ENCODE results near the gene NHEJ1. TPM values are rescaled to one million over a fixed set of nuclear protein-coding genes. Genes with fewer than 3 reads are reported as not detected.

NHEJ1 gene
- total and polyA plus RNA-seq, 2 of the 13 experiments (the other 11 are each of a cell fraction or from before 2014, with no cell fraction given), result 30.0 to 30.7 TPM

DNA sequence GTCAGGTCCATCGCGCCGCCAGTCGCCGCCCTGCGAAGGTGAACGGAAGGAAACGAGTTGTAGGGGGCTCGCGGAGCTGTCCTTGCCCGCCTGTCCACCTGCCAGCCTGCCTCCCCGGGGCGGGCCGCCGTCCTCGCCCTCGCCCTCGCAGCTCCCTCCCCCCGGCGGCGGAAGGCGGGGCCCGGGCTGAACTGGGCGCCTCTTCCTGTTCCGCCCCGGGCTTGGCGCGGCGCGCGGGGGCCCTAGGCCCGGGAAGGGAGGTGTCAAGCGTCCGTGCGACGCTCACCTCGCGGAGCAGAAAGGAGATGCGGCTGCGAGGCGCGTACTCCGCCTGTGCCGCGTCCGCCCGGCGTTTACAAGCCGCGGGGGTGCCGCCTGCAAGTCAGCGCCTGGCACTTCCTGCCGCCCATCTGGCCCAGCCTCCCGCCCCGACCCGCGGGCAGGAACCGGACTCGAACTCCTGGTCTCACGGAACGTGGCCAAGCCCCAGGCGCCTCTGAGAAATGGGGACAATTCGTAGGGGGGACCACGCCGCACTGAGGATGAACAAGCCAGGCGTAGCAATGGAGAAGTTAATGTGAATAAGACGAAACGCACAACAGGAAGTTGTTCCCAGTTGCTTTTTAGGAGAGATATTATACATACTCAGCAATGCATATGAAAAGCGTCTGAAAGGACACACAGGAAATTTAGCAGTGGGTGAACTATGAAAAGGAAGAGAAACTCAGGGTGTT is 16.4 kb upstream of the NHEJ1 start, which contains the start of gene CNPPD1 (continued):
- no peak for TF ChIP-seq ZNF326 (CRISPR knock-in tag; IDR thresholded peaks at IDR 0.05; ENCODE audit: borderline replicate concordance)
- no peak; the same call in none of the 2 replicates for TF ChIP-seq ESRRA (CRISPR knock-in tag; IDR thresholded peaks at IDR 0.05; ENCODE audit: low read depth)
- peak; percentile 82 for TF ChIP-seq CHCHD3 (CRISPR knock-in tag; IDR thresholded peaks at IDR 0.05)
- peak; percentile 91 for TF ChIP-seq RELA (CRISPR knock-in tag; IDR thresholded peaks at IDR 0.05)
- TF ChIP-seq THAP7 (CRISPR knock-in tag; IDR thresholded peaks at IDR 0.05), result peak; percentile 95
- TF ChIP-seq ZFY (CRISPR knock-in tag; IDR thresholded peaks at IDR 0.05), result peak; percentile 96
- peak; percentile 96; the same call in 1 of the 2 replicates for TF ChIP-seq ZNF580 (CRISPR knock-in tag; IDR thresholded peaks at IDR 0.05; ENCODE audit: borderline replicate concordance, low read depth)
- TF ChIP-seq MTA1 (CRISPR knock-in tag; IDR thresholded peaks at IDR 0.05; ENCODE audit: borderline replicate concordance), result peak; percentile 86; the same call in 1 of the 2 replicates
- peak; percentile 91 for TF ChIP-seq THAP11 (CRISPR knock-in tag; IDR thresholded peaks at IDR 0.05)
- no peak for TF ChIP-seq SCMH1 (CRISPR knock-in tag; IDR thresholded peaks at IDR 0.05; ENCODE audit: borderline replicate concordance)
- no peak for TF ChIP-seq MBNL3 (CRISPR knock-in tag; conservative IDR thresholded peaks at IDR 0.05)
- TF ChIP-seq YEATS2 (CRISPR knock-in tag; IDR thresholded peaks at IDR 0.05; ENCODE audit: borderline replicate concordance), result peak; percentile 46; the same call in 1 of the 2 replicates
- TF ChIP-seq FOXO1 (CRISPR knock-in tag; IDR thresholded peaks at IDR 0.05), result peak; percentile 84
- no peak; the same call in 1 of the 2 replicates for TF ChIP-seq CHD2 (IDR thresholded peaks at IDR 0.05; ENCODE audit: low read depth, low read length)
- TF ChIP-seq ONECUT2 (CRISPR knock-in tag; IDR thresholded peaks at IDR 0.05), result peak; percentile 53; the same call in 1 of the 2 replicates
- TF ChIP-seq, protein P1, sequence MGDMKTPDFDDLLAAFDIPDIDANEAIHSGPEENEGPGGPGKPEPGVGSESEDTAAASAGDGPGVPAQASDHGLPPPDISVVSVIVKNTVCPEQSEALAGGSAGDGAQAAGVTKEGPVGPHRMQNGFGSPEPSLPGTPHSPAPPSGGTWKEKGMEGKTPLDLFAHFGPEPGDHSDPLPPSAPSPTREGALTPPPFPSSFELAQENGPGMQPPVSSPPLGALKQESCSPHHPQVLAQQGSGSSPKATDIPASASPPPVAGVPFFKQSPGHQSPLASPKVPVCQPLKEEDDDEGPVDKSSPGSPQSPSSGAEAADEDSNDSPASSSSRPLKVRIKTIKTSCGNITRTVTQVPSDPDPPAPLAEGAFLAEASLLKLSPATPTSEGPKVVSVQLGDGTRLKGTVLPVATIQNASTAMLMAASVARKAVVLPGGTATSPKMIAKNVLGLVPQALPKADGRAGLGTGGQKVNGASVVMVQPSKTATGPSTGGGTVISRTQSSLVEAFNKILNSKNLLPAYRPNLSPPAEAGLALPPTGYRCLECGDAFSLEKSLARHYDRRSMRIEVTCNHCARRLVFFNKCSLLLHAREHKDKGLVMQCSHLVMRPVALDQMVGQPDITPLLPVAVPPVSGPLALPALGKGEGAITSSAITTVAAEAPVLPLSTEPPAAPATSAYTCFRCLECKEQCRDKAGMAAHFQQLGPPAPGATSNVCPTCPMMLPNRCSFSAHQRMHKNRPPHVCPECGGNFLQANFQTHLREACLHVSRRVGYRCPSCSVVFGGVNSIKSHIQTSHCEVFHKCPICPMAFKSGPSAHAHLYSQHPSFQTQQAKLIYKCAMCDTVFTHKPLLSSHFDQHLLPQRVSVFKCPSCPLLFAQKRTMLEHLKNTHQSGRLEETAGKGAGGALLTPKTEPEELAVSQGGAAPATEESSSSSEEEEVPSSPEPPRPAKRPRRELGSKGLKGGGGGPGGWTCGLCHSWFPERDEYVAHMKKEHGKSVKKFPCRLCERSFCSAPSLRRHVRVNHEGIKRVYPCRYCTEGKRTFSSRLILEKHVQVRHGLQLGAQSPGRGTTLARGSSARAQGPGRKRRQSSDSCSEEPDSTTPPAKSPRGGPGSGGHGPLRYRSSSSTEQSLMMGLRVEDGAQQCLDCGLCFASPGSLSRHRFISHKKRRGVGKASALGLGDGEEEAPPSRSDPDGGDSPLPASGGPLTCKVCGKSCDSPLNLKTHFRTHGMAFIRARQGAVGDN (CRISPR knock-in tag; IDR thresholded peaks at IDR 0.05), result peak; percentile 99
- no peak for TF ChIP-seq GTF2F1 (IDR thresholded peaks at IDR 0.05; ENCODE audit: low read length)
- TF ChIP-seq TEAD2 (CRISPR knock-in tag; IDR thresholded peaks at IDR 0.05), result peak; percentile 80
- TF ChIP-seq AKAP8 (CRISPR knock-in tag; IDR thresholded peaks at IDR 0.05), result no peak; the same call in none of the 2 replicates
- TF ChIP-seq ZFP62 (CRISPR knock-in tag; IDR thresholded peaks at IDR 0.05), result no peak
- TF ChIP-seq HOXD1 (CRISPR knock-in tag; IDR thresholded peaks at IDR 0.05), result peak; percentile 92
- TF ChIP-seq REXO4 (CRISPR knock-in tag; IDR thresholded peaks at IDR 0.05; ENCODE audit: borderline replicate concordance), result peak; percentile 89; the same call in 1 of the 2 replicates
- TF ChIP-seq SMC3 (IDR thresholded peaks at IDR 0.05; ENCODE audit: low read length), result no peak
- no peak; the same call in 1 of the 2 replicates for TF ChIP-seq NFYC (CRISPR knock-in tag; IDR thresholded peaks at IDR 0.05)
- TF ChIP-seq ZNF772 (CRISPR knock-in tag; IDR thresholded peaks at IDR 0.05), result peak; percentile 99
- TF ChIP-seq ZNF329 (CRISPR knock-in tag; IDR thresholded peaks at IDR 0.05; ENCODE audit: low read depth), result peak; percentile 92
- no peak for TF ChIP-seq KLF11 (CRISPR knock-in tag; IDR thresholded peaks at IDR 0.05)
- peak; percentile 76 for TF ChIP-seq ZNF557 (CRISPR knock-in tag; IDR thresholded peaks at IDR 0.05)
- TF ChIP-seq ZNF256 (CRISPR knock-in tag; conservative IDR thresholded peaks at IDR 0.05), result peak; percentile 86; the same call in 1 of the 2 replicates

All from HepG2 (cell line).